ENCODE results near the gene GIMAP1.

- no peak for TF ChIP-seq CTCF (IDR thresholded peaks at IDR 0.05)
- no peak for TF ChIP-seq POLR2A (IDR thresholded peaks at IDR 0.05)
- no peak for TF ChIP-seq POLR2AphosphoS5 (IDR thresholded peaks at IDR 0.05)
Observed at GRCh38 chr7:150740053-150740452, 23.6 kb downstream of the GIMAP1 start.

All from sigmoid colon (tissue), 4 donors.